Fibroblast of pulmonary artery (primary cell): ENCODE measurements around the gene PHACTR1.

Experiments used
- DNase-seq: peaks from one replicate; pipeline ENCODE4 v3.0.0-alpha.2; 2010; ENCODE audit warnings: low read depth
- H3K4me3 ChIP-seq: replicated peaks from 2 replicates; pipeline ENCODE4 v1.5.1; 2011; ENCODE audit warnings: low read depth, mild to moderate bottlenecking, control low read depth, low read length, moderate library complexity
- CTCF ChIP-seq: IDR thresholded peaks from 2 replicates; pipeline ENCODE4 v1.5.1; 2011; ENCODE audit warnings: mild to moderate bottlenecking, control low read depth, low read length, inconsistent platforms; ENCODE audit errors: missing control alignments

The PHACTR1 gene

GRCh38 chr6:12716298-12716916 lies at the start of gene PHACTR1:
Gene PHACTR1, plus strand, starts transcription at chr6:12716767.
- TF ChIP-seq CTCF: no peak
- H3K4me3 ChIP-seq: no peak within 1 kb of the TSS

GRCh38 chr6:12666886-12667285 lies 49.7 kb upstream of the PHACTR1 start:
- H3K4me3 ChIP-seq: no peak overlapping the region
- DNase-seq: no peak
- no peak for TF ChIP-seq CTCF

More at GRCh38 chr6:12716298-12716916, at the start of gene PHACTR1:
- no peak for DNase-seq

GRCh38 chr6:12675931-12676330 lies 40.6 kb upstream of the PHACTR1 start:
- H3K4me3 ChIP-seq: no peak overlapping the region
- no peak for TF ChIP-seq CTCF
- no peak for DNase-seq

GRCh38 chr6:12679341-12679740 lies 37.2 kb upstream of the PHACTR1 start:
- DNase-seq: no peak
- no peak overlapping the region for H3K4me3 ChIP-seq
- TF ChIP-seq CTCF: no peak

GRCh38 chr6:12693122-12693521 lies 23.4 kb upstream of the PHACTR1 start:
- no peak for DNase-seq
- H3K4me3 ChIP-seq: no peak overlapping the region
- TF ChIP-seq CTCF: no peak

GRCh38 chr6:12698298-12698697 lies 18.3 kb upstream of the PHACTR1 start:
- no peak overlapping the region for H3K4me3 ChIP-seq
- TF ChIP-seq CTCF: no peak
- no peak for DNase-seq

GRCh38 chr6:12704946-12705345 lies 11.6 kb upstream of the PHACTR1 start:
- TF ChIP-seq CTCF: no peak
- H3K4me3 ChIP-seq: no peak overlapping the region

More at GRCh38 chr6:12704946-12705345, 11.6 kb upstream of the PHACTR1 start:
- no peak for DNase-seq
